ENCODE measurements around the gene FBXO42.
"Not testable (repeated sequence)": the region's sequence is repeated elsewhere in the genome, so short reads cannot be mapped to it uniquely, and the experiment has no call there.

GRCh38 chr1:16213544-16213943 lies 138.7 kb downstream of the FBXO42 start:
- TF ChIP-seq CTCF (IDR thresholded peaks at IDR 0.05; ENCODE audit: control extremely low read depth in 1 of 3, insufficient read depth in 1 of 3, low read depth in 1 of 3, low read length in 3 of 3); HDAC6 (IDR thresholded peaks at IDR 0.05; ENCODE audit: low read depth, low read length); SAP30 (IDR thresholded peaks at IDR 0.05; ENCODE audit: insufficient read depth, insufficient replicate concordance, low read length); CHD1 (IDR thresholded peaks at IDR 0.05; ENCODE audit: low read depth, low read length); BRCA1 (IDR thresholded peaks at IDR 0.05; ENCODE audit: low read depth, low read length); KDM1A (IDR thresholded peaks at IDR 0.05; ENCODE audit: borderline replicate concordance, low read length); JUN (IDR thresholded peaks at IDR 0.05; ENCODE audit: low read depth, low read length); SP1 (IDR thresholded peaks at IDR 0.05; ENCODE audit: low read depth, low read length); POLR2A (IDR thresholded peaks at IDR 0.05; ENCODE audit: control extremely low read depth in 1 of 2, low read depth in 2 of 2, low read length in 2 of 2); EZH2 (IDR thresholded peaks at IDR 0.05; ENCODE audit: low read depth, low read length, severe bottlenecking); RAD21 (IDR thresholded peaks at IDR 0.05 in 1 of 2, conservative IDR thresholded peaks at IDR 0.05 in 1 of 2; ENCODE audit: low read depth in 2 of 2, low read length in 2 of 2); EP300 (IDR thresholded peaks at IDR 0.05; ENCODE audit: borderline replicate concordance in 1 of 2, low read depth in 2 of 2, low read length in 2 of 2): not testable (repeated sequence)
